Kidney (tissue), 14 donors: ENCODE data around the gene PIGX. TPM values are rescaled to one million over a fixed set of nuclear protein-coding genes. Genes with fewer than 3 reads are reported as not detected.

ENCODE experiments used
- DNase-seq, 5 donors: peaks; one replicate each; pipeline ENCODE4 v3.0.0-alpha.2; 2013 to 2020
- FAIRE-seq: peaks from 2 replicates; lab custom pipeline; 2012; peaks lifted over from hg19 to GRCh38; lab: Jason Lieb, UNC
- H3K27ac ChIP-seq, 2 donors: one replicate each; pipeline ENCODE4 v1.7.0; 2013; ENCODE audit warnings: low read depth in 2 of 2, low read length in 2 of 2, inconsistent platforms in 1 of 2
- H3K27me3 ChIP-seq: one replicate; pipeline ENCODE4 v1.7.1; 2013; ENCODE audit warnings: low read length, inconsistent platforms; ENCODE audit not compliant: control insufficient read depth, insufficient read depth
- H3K36me3 ChIP-seq, 3 donors: one replicate each; pipeline versions ENCODE4 v1.7.0 to v1.7.1; 2013; ENCODE audit warnings: low read length in 3 of 3, control low read depth in 1 of 3, inconsistent platforms in 1 of 3; ENCODE audit not compliant: insufficient read depth in 3 of 3, control insufficient read depth in 2 of 3
- H3K4me1 ChIP-seq, 3 donors: one replicate each; pipeline versions ENCODE4 v1.7.0 to v1.7.1; 2013; ENCODE audit warnings: low read length in 3 of 3, inconsistent platforms in 1 of 3, low read depth in 1 of 3; ENCODE audit not compliant: control insufficient read depth in 2 of 3, insufficient read depth in 2 of 3
- H3K4me3 ChIP-seq, 3 donors: one replicate each; pipeline versions ENCODE4 v1.7.0 to v1.8.1; 2013; ENCODE audit warnings: low read length in 3 of 3, control low read depth in 1 of 3, inconsistent platforms in 1 of 3
- H3K9ac ChIP-seq, 3 donors: one replicate each; pipeline versions ENCODE4 v1.7.0 to v1.7.1; 2013; ENCODE audit warnings: low read length in 3 of 3, control low read depth in 1 of 3, inconsistent platforms in 1 of 3
- H3K9me3 ChIP-seq, 3 donors: one replicate each; pipeline versions ENCODE4 v1.7.0 to v1.7.1; 2013; ENCODE audit warnings: low read length in 3 of 3, control low read depth in 1 of 3, inconsistent platforms in 1 of 3; ENCODE audit not compliant: control insufficient read depth in 2 of 3, insufficient read depth in 1 of 3
- CTCF ChIP-seq: IDR thresholded peaks from 3 replicates; pipeline ENCODE4 v1.5.1; 2012; ENCODE audit warnings: mild to moderate bottlenecking, moderate library complexity, borderline replicate concordance; ENCODE audit not compliant: insufficient read depth; ENCODE audit errors: extremely low read depth
- intact Hi-C: fragments of 100-400 bp; cut with DNase I; formaldehyde crosslinking; loops from one replicate; pipeline ENCODE4 v1.11.1; 2022
- polyA plus RNA-seq: library from polyadenylated mRNA; stranded (reverse); fragments of 350-450 nt; fragmentation: Illumina TruSeq; extraction: RNeasy Lipid Tissue Mini Kit (QIAGEN cat#74804); gene quantifications from one replicate; pipeline ENCODE4 v1.2.3, GENCODE V29; 2014; ENCODE audit warnings: low read depth, low replicate concordance; ENCODE audit not compliant: insufficient read depth
- total RNA-seq: library from RNA; stranded (reverse); fragmentation: NEBNext Ultra II Directional; extraction: Animal tissue kit (Norgen Biotek cat#: 25700); gene quantifications from one replicate; pipeline ENCODE4 v1.2.1, GENCODE V29; 2021
- donor health status: control.
- donor health status: control.
- donor health status: control.
- donor health status: control.
- donor health status: control.
- donor health status: DM: yes; HTN: yes; CAD: no.
- donor health status: Normal renal cell carcinoma (clear cell type).

PIGX gene
- total and polyA plus RNA-seq, 2 donors from 2014 or later, result 15.7 to 19.6 TPM

- no peaks in the 10 kb centered on the region for H3K27me3 ChIP-seq
- H3K27ac ChIP-seq, result no peak overlapping the region
- H3K4me1 ChIP-seq, result peaks cover 0 to 6% (median 0%) of the 10 kb centered on the region in 3 donors
- TF ChIP-seq CTCF, result no peak
- no peaks in the 10 kb centered on the region for H3K9me3 ChIP-seq
- FAIRE-seq, result no peak
- no peak overlapping the region for H3K9ac ChIP-seq
- H3K4me3 ChIP-seq, result no peak overlapping the region
- intact Hi-C loops, result no loop called here
- no peak for DNase-seq
- H3K36me3 ChIP-seq, result no peaks in the 10 kb centered on the region
Observed at GRCh38 chr3:196736670-196737374, 24.6 kb downstream of the PIGX start.

- FAIRE-seq, result no peak
- intact Hi-C loops, result no loop called here
- peaks cover 0 to 6% (median 0%) of the 10 kb centered on the region in 3 donors for H3K4me1 ChIP-seq
Observed at GRCh38 chr3:196737655-196738054, 25.5 kb downstream of the PIGX start.

GRCh38 chr3:196739671-196740480 is 27.7 kb downstream of the PIGX start, which contains the start of gene PAK2:
Gene PAK2, plus strand, starts transcription at chr3:196739857. Its CDS starts 42,790 bp downstream, at chr3:196782647.
- H3K9me3 ChIP-seq, result no peaks in the 10 kb centered on the region
- H3K4me1 ChIP-seq, result peaks cover 0 to 6% (median 0%) of the 10 kb centered on the region in 3 donors
- FAIRE-seq (no peak), DNase-seq (peak; percentile 89 to 97 (median 94))
- H3K27me3 ChIP-seq, result no peaks in the 10 kb centered on the region
- TF ChIP-seq CTCF, result peak; percentile 10
- peak within 1 kb of the TSS; percentile 68 to 96 (median 92) for H3K9ac ChIP-seq
- H3K27ac ChIP-seq, result peak within 1 kb of the TSS; percentile 89 to 95
- H3K36me3 ChIP-seq, result no peaks in the 10 kb centered on the region
- intact Hi-C loops, result no loop called here
- peak within 1 kb of the TSS; percentile 65 to 96 (median 80) for H3K4me3 ChIP-seq

More at GRCh38 chr3:196737655-196738054, 25.5 kb downstream of the PIGX start:
- Histone ChIP-seq H3K36me3 (no peaks in the 10 kb centered on the region), H3K9ac (no peak overlapping the region), H3K9me3 (no peaks in the 10 kb centered on the region), H3K27ac (no peak overlapping the region), H3K4me3 (no peak overlapping the region), H3K27me3 (no peaks in the 10 kb centered on the region)
- no peak for DNase-seq
- TF ChIP-seq CTCF, result no peak
